ENCODE measurements around the gene VAV3. TPM values are rescaled to one million over a fixed set of nuclear protein-coding genes. Genes with fewer than 3 reads are reported as not detected.

VAV3 gene
- polyA plus RNA-seq, 3 donors from 2014 or later = 17.6 to 19.4 (median 18.8) TPM

GRCh38 chr1:107679411-107679953 is 285.5 kb downstream of the VAV3 start:
- Mint-ChIP-seq H3K27ac (peak overlapping the region in 1 of 6 donors; percentile 30), H3K9me3 (no peaks in the 10 kb centered on the region), H3K4me3 (no peak overlapping the region), H3K4me1 (peaks cover 5 to 11% of the 10 kb centered on the region in 2 donors), H3K36me3 (peaks cover 9 to 18% (median 12%) of the 10 kb centered on the region in 3 donors), H3K27me3 (ENCODE audit: low read depth in 3 of 3) (peaks cover 0 to 4% (median 0%) of the 10 kb centered on the region in 3 donors)
- no peak for DNase-seq

GRCh38 chr1:107678993-107679392 is 286.0 kb downstream of the VAV3 start:
- no peak overlapping the region for H3K4me3 Mint-ChIP-seq
- peaks cover 0 to 4% (median 0%) of the 10 kb centered on the region in 3 donors for H3K27me3 Mint-ChIP-seq (ENCODE audit: low read depth in 3 of 3)
- H3K4me1 Mint-ChIP-seq = peaks cover 10 to 13% of the 10 kb centered on the region in 2 donors
- no peak for DNase-seq
- H3K36me3 Mint-ChIP-seq = peaks cover 9 to 22% (median 12%) of the 10 kb centered on the region in 3 donors
- no peaks in the 10 kb centered on the region for H3K9me3 Mint-ChIP-seq
- no peak overlapping the region for H3K27ac Mint-ChIP-seq

GRCh38 chr1:107677697-107678096 is 287.3 kb downstream of the VAV3 start:
- H3K4me3 Mint-ChIP-seq = no peak overlapping the region
- peaks cover 0 to 4% (median 0%) of the 10 kb centered on the region in 3 donors for H3K27me3 Mint-ChIP-seq (ENCODE audit: low read depth in 3 of 3)
- peaks cover 18 to 19% of the 10 kb centered on the region in 2 donors for H3K4me1 Mint-ChIP-seq
- H3K27ac Mint-ChIP-seq = no peak overlapping the region
- H3K36me3 Mint-ChIP-seq = peaks cover 12 to 27% (median 14%) of the 10 kb centered on the region in 3 donors
- no peak for DNase-seq
- H3K9me3 Mint-ChIP-seq = no peaks in the 10 kb centered on the region

- H3K4me3 Mint-ChIP-seq = no peak overlapping the region
- peak overlapping the region in 2 of 6 donors; percentile 3 to 34 for H3K27ac Mint-ChIP-seq
- H3K4me1 Mint-ChIP-seq = peaks cover 16 to 34% of the 10 kb centered on the region in 2 donors
- H3K36me3 Mint-ChIP-seq = peaks cover 18 to 32% (median 24%) of the 10 kb centered on the region in 3 donors
- no peak for DNase-seq
- H3K9me3 Mint-ChIP-seq = no peaks in the 10 kb centered on the region
- H3K27me3 Mint-ChIP-seq (ENCODE audit: low read depth in 3 of 3) = peaks cover 2 to 4% (median 2%) of the 10 kb centered on the region in 3 donors
These were observed 290.5 kb downstream of the VAV3 start for GRCh38 chr1:107674486-107674885.

GRCh38 chr1:107673006-107673405 is 292.0 kb downstream of the VAV3 start:
- Mint-ChIP-seq H3K9me3 (no peaks in the 10 kb centered on the region), H3K27ac (peak overlapping the region in 1 of 6 donors; percentile 16), H3K4me1 (peaks cover 16 to 34% of the 10 kb centered on the region in 2 donors), H3K4me3 (no peak overlapping the region), H3K27me3 (ENCODE audit: low read depth in 3 of 3) (peaks cover 2 to 4% (median 2%) of the 10 kb centered on the region in 3 donors), H3K36me3 (peaks cover 18 to 39% (median 26%) of the 10 kb centered on the region in 3 donors)
- no peak for DNase-seq

GRCh38 chr1:107670397-107671040 is 294.5 kb downstream of the VAV3 start:
- no peak overlapping the region for H3K27ac Mint-ChIP-seq
- H3K4me1 Mint-ChIP-seq = peaks cover 14 to 42% of the 10 kb centered on the region in 2 donors
- no peak for DNase-seq
- H3K36me3 Mint-ChIP-seq = peaks cover 13 to 42% (median 30%) of the 10 kb centered on the region in 3 donors
- no peaks in the 10 kb centered on the region for H3K9me3 Mint-ChIP-seq
- H3K4me3 Mint-ChIP-seq = no peak overlapping the region
- H3K27me3 Mint-ChIP-seq (ENCODE audit: low read depth in 3 of 3) = peaks cover 2 to 4% (median 2%) of the 10 kb centered on the region in 3 donors

- DNase-seq = no peak
- H3K27me3 Mint-ChIP-seq (ENCODE audit: low read depth in 3 of 3) = peaks cover 2 to 4% (median 2%) of the 10 kb centered on the region in 3 donors
- H3K4me1 Mint-ChIP-seq = peaks cover 12 to 43% of the 10 kb centered on the region in 2 donors
- H3K36me3 Mint-ChIP-seq = peaks cover 10 to 41% (median 26%) of the 10 kb centered on the region in 3 donors
- no peaks in the 10 kb centered on the region for H3K9me3 Mint-ChIP-seq
- H3K4me3 Mint-ChIP-seq = no peak overlapping the region
- H3K27ac Mint-ChIP-seq = no peak overlapping the region
These were observed 295.0 kb downstream of the VAV3 start for GRCh38 chr1:107669996-107670395.

GRCh38 chr1:107668762-107669161 is 296.2 kb downstream of the VAV3 start:
- no peak for DNase-seq
- peaks cover 0 to 2% (median 2%) of the 10 kb centered on the region in 3 donors for H3K27me3 Mint-ChIP-seq (ENCODE audit: low read depth in 3 of 3)

GRCh38 chr1:107666493-107666892 is 298.5 kb downstream of the VAV3 start:
- H3K4me1 Mint-ChIP-seq = peaks cover 0 to 20% of the 10 kb centered on the region in 2 donors
- DNase-seq = no peak
- peaks cover 0 to 2% (median 2%) of the 10 kb centered on the region in 3 donors for H3K27me3 Mint-ChIP-seq (ENCODE audit: low read depth in 3 of 3)
- no peak overlapping the region for H3K4me3 Mint-ChIP-seq
- H3K27ac Mint-ChIP-seq = peak overlapping the region in 1 of 6 donors; percentile 1
- H3K9me3 Mint-ChIP-seq = no peaks in the 10 kb centered on the region
- H3K36me3 Mint-ChIP-seq = peaks cover 6 to 42% (median 16%) of the 10 kb centered on the region in 3 donors

More at GRCh38 chr1:107668762-107669161, 296.2 kb downstream of the VAV3 start:
- H3K36me3 Mint-ChIP-seq = peaks cover 6 to 43% (median 24%) of the 10 kb centered on the region in 3 donors
- no peak overlapping the region for H3K4me3 Mint-ChIP-seq
- H3K27ac Mint-ChIP-seq = peak overlapping the region in 1 of 6 donors; percentile 20
- no peaks in the 10 kb centered on the region for H3K9me3 Mint-ChIP-seq
- peaks cover 5 to 32% of the 10 kb centered on the region in 2 donors for H3K4me1 Mint-ChIP-seq

GRCh38 chr1:107664982-107665925 is 299.7 kb downstream of the VAV3 start:
- H3K27ac Mint-ChIP-seq = peak overlapping the region in 2 of 6 donors; percentile 36 to 64
- peaks cover 0 to 14% of the 10 kb centered on the region in 2 donors for H3K4me1 Mint-ChIP-seq
- H3K4me3 Mint-ChIP-seq = no peak overlapping the region
- H3K27me3 Mint-ChIP-seq (ENCODE audit: low read depth in 3 of 3) = peaks cover 0 to 2% (median 0%) of the 10 kb centered on the region in 3 donors
- no peaks in the 10 kb centered on the region for H3K9me3 Mint-ChIP-seq
- no peak for DNase-seq
- peaks cover 0 to 34% (median 12%) of the 10 kb centered on the region in 3 donors for H3K36me3 Mint-ChIP-seq

GRCh38 chr1:107662971-107663370 is 302.0 kb downstream of the VAV3 start:
- H3K36me3 Mint-ChIP-seq = peaks cover 0 to 26% (median 7%) of the 10 kb centered on the region in 3 donors
- no peak overlapping the region for H3K27ac Mint-ChIP-seq
- no peaks in the 10 kb centered on the region for H3K9me3 Mint-ChIP-seq
- peaks cover 0 to 9% of the 10 kb centered on the region in 2 donors for H3K4me1 Mint-ChIP-seq
- no peaks in the 10 kb centered on the region for H3K27me3 Mint-ChIP-seq (ENCODE audit: low read depth in 3 of 3)
- H3K4me3 Mint-ChIP-seq = no peak overlapping the region
- no peak for DNase-seq

GRCh38 chr1:107661158-107661557 is 303.8 kb downstream of the VAV3 start:
- Mint-ChIP-seq H3K36me3 (peaks cover 0 to 27% (median 4%) of the 10 kb centered on the region in 3 donors), H3K4me3 (no peak overlapping the region), H3K4me1 (peaks cover 1 to 7% of the 10 kb centered on the region in 2 donors), H3K9me3 (no peaks in the 10 kb centered on the region), H3K27ac (no peak overlapping the region), H3K27me3 (ENCODE audit: low read depth in 3 of 3) (peaks cover 0 to 2% (median 0%) of the 10 kb centered on the region in 3 donors)
- no peak for DNase-seq

- Mint-ChIP-seq H3K36me3 (peaks cover 0 to 19% (median 0%) of the 10 kb centered on the region in 3 donors), H3K9me3 (no peaks in the 10 kb centered on the region), H3K27me3 (ENCODE audit: low read depth in 3 of 3) (peaks cover 0 to 2% (median 0%) of the 10 kb centered on the region in 3 donors), H3K4me3 (no peak overlapping the region), H3K27ac (peak overlapping the region in 1 of 6 donors; percentile 3), H3K4me1 (peaks cover 6 to 7% of the 10 kb centered on the region in 2 donors)
- no peak for DNase-seq
These were observed 305.0 kb downstream of the VAV3 start for GRCh38 chr1:107659961-107660360.
